Measurements from ENCODE around the gene KDM1A.

DNA sequence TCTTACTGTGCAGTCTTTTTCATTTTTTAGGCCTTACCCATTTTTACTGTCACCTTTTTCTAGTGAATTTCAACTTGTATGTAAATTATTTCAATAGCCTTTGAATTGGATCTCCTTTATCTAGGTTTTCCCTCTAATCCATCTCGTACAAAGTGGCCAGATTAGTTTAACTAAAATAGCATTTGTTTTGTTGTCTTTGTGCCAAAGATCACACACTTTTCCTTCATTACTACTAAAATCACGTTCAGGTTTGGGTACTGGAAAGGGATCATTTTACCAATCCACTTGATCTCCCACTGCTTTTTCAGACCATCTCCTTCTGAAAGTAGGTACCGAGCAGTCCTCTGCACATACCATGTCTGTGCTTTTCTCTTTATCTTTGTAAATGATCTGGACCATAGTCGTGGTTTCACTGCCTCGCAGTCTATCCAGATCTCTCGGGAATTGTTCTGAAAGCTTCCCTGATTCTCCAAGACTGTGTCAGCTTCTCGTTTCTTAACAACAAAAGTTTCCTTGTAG is 20.1 kb downstream of the KDM1A start:
- TF ChIP-seq, protein P1, sequence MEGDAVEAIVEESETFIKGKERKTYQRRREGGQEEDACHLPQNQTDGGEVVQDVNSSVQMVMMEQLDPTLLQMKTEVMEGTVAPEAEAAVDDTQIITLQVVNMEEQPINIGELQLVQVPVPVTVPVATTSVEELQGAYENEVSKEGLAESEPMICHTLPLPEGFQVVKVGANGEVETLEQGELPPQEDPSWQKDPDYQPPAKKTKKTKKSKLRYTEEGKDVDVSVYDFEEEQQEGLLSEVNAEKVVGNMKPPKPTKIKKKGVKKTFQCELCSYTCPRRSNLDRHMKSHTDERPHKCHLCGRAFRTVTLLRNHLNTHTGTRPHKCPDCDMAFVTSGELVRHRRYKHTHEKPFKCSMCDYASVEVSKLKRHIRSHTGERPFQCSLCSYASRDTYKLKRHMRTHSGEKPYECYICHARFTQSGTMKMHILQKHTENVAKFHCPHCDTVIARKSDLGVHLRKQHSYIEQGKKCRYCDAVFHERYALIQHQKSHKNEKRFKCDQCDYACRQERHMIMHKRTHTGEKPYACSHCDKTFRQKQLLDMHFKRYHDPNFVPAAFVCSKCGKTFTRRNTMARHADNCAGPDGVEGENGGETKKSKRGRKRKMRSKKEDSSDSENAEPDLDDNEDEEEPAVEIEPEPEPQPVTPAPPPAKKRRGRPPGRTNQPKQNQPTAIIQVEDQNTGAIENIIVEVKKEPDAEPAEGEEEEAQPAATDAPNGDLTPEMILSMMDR (IDR thresholded peaks at IDR 0.05; ENCODE audit: extremely low read depth in 1 of 2, insufficient read depth in 1 of 2, low read depth in 1 of 2, low read length in 2 of 2) = no peak
- TF ChIP-seq, protein P2, sequence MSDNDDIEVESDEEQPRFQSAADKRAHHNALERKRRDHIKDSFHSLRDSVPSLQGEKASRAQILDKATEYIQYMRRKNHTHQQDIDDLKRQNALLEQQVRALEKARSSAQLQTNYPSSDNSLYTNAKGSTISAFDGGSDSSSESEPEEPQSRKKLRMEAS (IDR thresholded peaks at IDR 0.05; ENCODE audit: insufficient read depth, insufficient read length) = no peak
- TF ChIP-seq POLR2AphosphoS5 (IDR thresholded peaks at IDR 0.05; ENCODE audit: insufficient read depth, low read depth, low read length) (no peak), POLR2A (IDR thresholded peaks at IDR 0.05; ENCODE audit: low read depth, low read length) (no peak)
